ENCODE results near the gene SETBP1. TPM values are rescaled to one million over a fixed set of nuclear protein-coding genes. Genes with fewer than 3 reads are reported as not detected.

The SETBP1 gene
- total RNA-seq, 1 donor from 2014 or later: 12.4 TPM

DNA sequence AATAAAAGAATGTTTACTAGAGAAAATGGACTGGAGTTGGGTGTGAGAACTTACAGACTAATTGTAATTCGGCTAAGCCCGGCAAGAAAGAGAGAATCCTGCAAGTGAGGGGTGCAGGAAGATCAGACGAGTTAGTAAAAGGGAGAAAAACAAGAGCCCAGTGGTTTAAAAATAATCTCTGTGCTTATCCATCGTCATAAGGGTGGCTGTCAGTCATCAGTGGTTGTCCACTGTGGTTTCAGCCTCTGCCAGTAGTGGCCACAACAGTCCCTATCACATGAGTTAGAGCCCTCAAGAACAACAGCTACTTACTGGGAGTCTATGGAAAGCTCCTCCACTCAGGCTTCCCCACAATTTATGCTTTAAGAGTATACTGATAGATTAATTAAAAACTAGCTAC lies 239.8 kb downstream of the SETBP1 start:
- H3K4me1 Mint-ChIP-seq (ENCODE audit: low read depth, unreplicated experiment): peaks cover 14% of the 10 kb centered on the region

GRCh38 chr18:44921974-44922373 lies 241.3 kb downstream of the SETBP1 start:
- FAIRE-seq (no peak), DNase-seq (ENCODE audit: low read depth) (no peak)
- Mint-ChIP-seq H3K9me3 (ENCODE audit: unreplicated experiment) (no peaks in the 10 kb centered on the region), H3K27me3 (ENCODE audit: low read depth, unreplicated experiment) (peaks cover 2% of the 10 kb centered on the region), H3K36me3 (ENCODE audit: low read depth, unreplicated experiment) (no peaks in the 10 kb centered on the region), H3K27ac (ENCODE audit: unreplicated experiment) (no peak overlapping the region), H3K4me1 (ENCODE audit: low read depth, unreplicated experiment) (peaks cover 5% of the 10 kb centered on the region), H3K4me3 (ENCODE audit: unreplicated experiment) (no peak overlapping the region)
- Histone ChIP-seq H3K4me1 (ENCODE audit: insufficient read depth, low read length) (no peaks in the 10 kb centered on the region), H3K27me3 (ENCODE audit: insufficient read depth, low read length) (no peaks in the 10 kb centered on the region), H3K4me3 (ENCODE audit: insufficient read depth, low read depth, low read length) (no peak overlapping the region), H2AFZ (ENCODE audit: low read depth, low read length) (no peak overlapping the region), H3K27ac (ENCODE audit: low read depth, low read length) (no peak overlapping the region), H3K9ac (ENCODE audit: low read length) (no peak overlapping the region), H3K4me2 (ENCODE audit: low read length) (no peak overlapping the region), H3K9me3 (ENCODE audit: insufficient read depth, low read depth, low read length) (no peaks in the 10 kb centered on the region), H4K20me1 (ENCODE audit: insufficient read depth, low read length) (no peaks in the 10 kb centered on the region), H3K36me3 (ENCODE audit: insufficient read depth, low read length) (no peaks in the 10 kb centered on the region), H3K79me2 (ENCODE audit: insufficient read depth, low read length) (no peaks in the 10 kb centered on the region)
- TF ChIP-seq EZH2 (IDR thresholded peaks at IDR 0.05; ENCODE audit: insufficient read depth, low read length) (no peak), CTCF (IDR thresholded peaks at IDR 0.05; ENCODE audit: insufficient read depth, low read depth, low read length) (no peak)

More for the DNA sequence above, 239.8 kb downstream of the SETBP1 start:
- FAIRE-seq (no peak), DNase-seq (ENCODE audit: low read depth) (peak; percentile 47)
- no peaks in the 10 kb centered on the region for H3K36me3 Mint-ChIP-seq (ENCODE audit: low read depth, unreplicated experiment)
- H3K27ac ChIP-seq (ENCODE audit: low read depth, low read length): no peak overlapping the region
- no peak overlapping the region for H3K4me3 Mint-ChIP-seq (ENCODE audit: unreplicated experiment)
- no peaks in the 10 kb centered on the region for H3K4me1 ChIP-seq (ENCODE audit: insufficient read depth, low read length)
- no peak overlapping the region for H3K27ac Mint-ChIP-seq (ENCODE audit: unreplicated experiment)
- H3K9me3 ChIP-seq (ENCODE audit: insufficient read depth, low read depth, low read length): no peaks in the 10 kb centered on the region
- no peaks in the 10 kb centered on the region for H3K27me3 ChIP-seq (ENCODE audit: insufficient read depth, low read length)
- no peak overlapping the region for H2AFZ ChIP-seq (ENCODE audit: low read depth, low read length)
- no peak overlapping the region for H3K4me2 ChIP-seq (ENCODE audit: low read length)
- TF ChIP-seq EZH2 (IDR thresholded peaks at IDR 0.05; ENCODE audit: insufficient read depth, low read length) (no peak), CTCF (IDR thresholded peaks at IDR 0.05; ENCODE audit: insufficient read depth, low read depth, low read length) (no peak)
- H3K9ac ChIP-seq (ENCODE audit: low read length): no peak overlapping the region
- no peaks in the 10 kb centered on the region for H3K79me2 ChIP-seq (ENCODE audit: insufficient read depth, low read length)
- no peaks in the 10 kb centered on the region for H4K20me1 ChIP-seq (ENCODE audit: insufficient read depth, low read length)
- no peak overlapping the region for H3K4me3 ChIP-seq (ENCODE audit: insufficient read depth, low read depth, low read length)
- peaks cover 2% of the 10 kb centered on the region for H3K27me3 Mint-ChIP-seq (ENCODE audit: low read depth, unreplicated experiment)
- H3K36me3 ChIP-seq (ENCODE audit: insufficient read depth, low read length): no peaks in the 10 kb centered on the region
- H3K9me3 Mint-ChIP-seq (ENCODE audit: unreplicated experiment): no peaks in the 10 kb centered on the region

- DNase-seq (ENCODE audit: low read depth) (peak; percentile 12), FAIRE-seq (no peak)
- H3K27ac ChIP-seq (ENCODE audit: low read depth, low read length): no peak overlapping the region
- no peak overlapping the region for H3K4me3 ChIP-seq (ENCODE audit: insufficient read depth, low read depth, low read length)
- TF ChIP-seq CTCF (IDR thresholded peaks at IDR 0.05; ENCODE audit: insufficient read depth, low read depth, low read length): no peak
- no peak for TF ChIP-seq EZH2 (IDR thresholded peaks at IDR 0.05; ENCODE audit: insufficient read depth, low read length)
- H2AFZ ChIP-seq (ENCODE audit: low read depth, low read length): no peak overlapping the region
- no peaks in the 10 kb centered on the region for H3K36me3 Mint-ChIP-seq (ENCODE audit: low read depth, unreplicated experiment)
- H3K4me1 Mint-ChIP-seq (ENCODE audit: low read depth, unreplicated experiment): peaks cover 5% of the 10 kb centered on the region
- H3K4me1 ChIP-seq (ENCODE audit: insufficient read depth, low read length): no peaks in the 10 kb centered on the region
- H3K9ac ChIP-seq (ENCODE audit: low read length): no peak overlapping the region
- no peak overlapping the region for H3K4me2 ChIP-seq (ENCODE audit: low read length)
- no peak overlapping the region for H3K27ac Mint-ChIP-seq (ENCODE audit: unreplicated experiment)
- H3K4me3 Mint-ChIP-seq (ENCODE audit: unreplicated experiment): no peak overlapping the region
- H3K79me2 ChIP-seq (ENCODE audit: insufficient read depth, low read length): no peaks in the 10 kb centered on the region
- H3K27me3 Mint-ChIP-seq (ENCODE audit: low read depth, unreplicated experiment): peaks cover 2% of the 10 kb centered on the region
- no peaks in the 10 kb centered on the region for H3K36me3 ChIP-seq (ENCODE audit: insufficient read depth, low read length)
- H3K9me3 ChIP-seq (ENCODE audit: insufficient read depth, low read depth, low read length): no peaks in the 10 kb centered on the region
- no peaks in the 10 kb centered on the region for H4K20me1 ChIP-seq (ENCODE audit: insufficient read depth, low read length)
- no peaks in the 10 kb centered on the region for H3K9me3 Mint-ChIP-seq (ENCODE audit: unreplicated experiment)
- no peaks in the 10 kb centered on the region for H3K27me3 ChIP-seq (ENCODE audit: insufficient read depth, low read length)
Observed at GRCh38 chr18:44922968-44923367, 242.3 kb downstream of the SETBP1 start.

Data from astrocyte (in vitro differentiated cells and primary cell).